ENCODE measurements around the gene VDR. TPM values are rescaled to one million over a fixed set of nuclear protein-coding genes. Genes with fewer than 3 reads are reported as not detected.

Gene VDR
- total and polyA plus RNA-seq, 2 experiments from 2014 or later = 23.9 to 30.5 TPM

DNA sequence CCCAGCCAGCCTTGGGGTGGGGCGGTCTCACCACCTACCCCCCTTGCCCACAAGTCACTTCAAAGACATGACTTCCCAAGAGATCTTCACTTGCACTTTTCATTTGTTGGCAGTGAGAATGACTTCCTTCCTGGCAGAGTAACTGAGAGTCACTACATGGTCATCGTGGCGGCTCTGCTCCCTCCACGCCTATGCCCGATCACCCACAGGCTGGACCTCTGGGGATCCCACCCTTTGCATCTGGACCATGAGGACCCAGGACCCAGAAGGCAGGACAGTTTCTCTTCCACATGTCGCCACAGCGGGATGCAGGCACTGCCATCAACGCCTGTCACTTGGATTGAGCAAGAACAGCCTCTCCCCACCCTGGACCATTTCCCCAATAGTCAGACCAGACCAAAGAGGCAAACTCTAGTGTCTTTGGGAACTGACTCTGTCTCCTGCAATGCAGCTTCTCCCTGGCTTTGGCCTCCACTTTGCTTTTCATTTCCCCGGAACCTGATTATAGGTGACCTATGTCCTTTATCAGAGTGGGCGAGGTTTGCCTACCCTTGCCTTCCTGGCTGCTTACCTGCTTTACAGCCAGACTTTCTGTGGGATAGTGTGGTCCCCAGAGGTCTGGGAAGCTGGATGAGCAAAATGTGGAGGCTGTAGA lies 3.6 kb downstream of the VDR start:
- Histone ChIP-seq H3K79me2 (ENCODE audit: insufficient read depth) (peaks cover 67% of the 10 kb centered on the region), H2AFZ (no peak overlapping the region), H3K36me3 (ENCODE audit: low read depth) (peaks cover 4% of the 10 kb centered on the region; the same call in 1 of the 2 replicates), H3K4me2 (ENCODE audit: unreplicated experiment) (peak overlapping the region; percentile 97), H3K9me2 (ENCODE audit: insufficient read depth) (no peaks in the 10 kb centered on the region), H3F3A (ENCODE audit: insufficient read depth) (peaks cover 34% of the 10 kb centered on the region), H3K9ac (no peak overlapping the region), H3K27me3 (replicated peaks; ENCODE audit: insufficient read depth) (no peaks in the 10 kb centered on the region), H3K4me3 (no peak overlapping the region), H4K20me1 (ENCODE audit: insufficient read depth) (peaks cover 3% of the 10 kb centered on the region; the same call in 1 of the 2 replicates), H3K27ac (no peak overlapping the region), H3K4me1 (ENCODE audit: insufficient read depth) (peaks cover 33% of the 10 kb centered on the region), H3K9me3 (ENCODE audit: low read depth) (no peaks in the 10 kb centered on the region)
- DNase-seq = peak; percentile 60
- no peak for TF ChIP-seq EZH2 (IDR thresholded peaks at IDR 0.05; ENCODE audit: insufficient read depth, poor library complexity, severe bottlenecking)
- in situ Hi-C loops (cut with MboI) = no loop called here
- WGBS, 2 experiments (ENCODE audit: low coverage in 1 of 2, low lambda C conversion rate in 2 of 2, missing lambda C conversion rate in 2 of 2) = 34 to 38% methylated on average over 10 of the region's 10 CpGs

GRCh38 chr12:47900131-47901062 lies 4.4 kb downstream of the VDR start:
- Histone ChIP-seq H3K9me2 (ENCODE audit: insufficient read depth) (no peaks in the 10 kb centered on the region), H3K27ac (no peak overlapping the region), H3K79me2 (ENCODE audit: insufficient read depth) (peaks cover 74% of the 10 kb centered on the region), H3K27me3 (replicated peaks; ENCODE audit: insufficient read depth) (no peaks in the 10 kb centered on the region), H4K20me1 (ENCODE audit: insufficient read depth) (peaks cover 9% of the 10 kb centered on the region; the same call in 1 of the 2 replicates), H3K4me1 (ENCODE audit: insufficient read depth) (peaks cover 30% of the 10 kb centered on the region), H3K4me3 (no peak overlapping the region), H3K9ac (no peak overlapping the region), H3K4me2 (ENCODE audit: unreplicated experiment) (peak overlapping the region; percentile 97), H3F3A (ENCODE audit: insufficient read depth) (peaks cover 34% of the 10 kb centered on the region), H3K36me3 (ENCODE audit: low read depth) (peaks cover 4% of the 10 kb centered on the region; the same call in 1 of the 2 replicates), H2AFZ (no peak overlapping the region), H3K9me3 (ENCODE audit: low read depth) (no peaks in the 10 kb centered on the region)
- WGBS, 2 experiments (ENCODE audit: low coverage in 1 of 2, low lambda C conversion rate in 2 of 2, missing lambda C conversion rate in 2 of 2) = 39 to 52% methylated on average over 8 of the region's 8 CpGs
- in situ Hi-C loops (cut with MboI) = no loop called here
- peak; percentile 34 for DNase-seq
- TF ChIP-seq EZH2 (IDR thresholded peaks at IDR 0.05; ENCODE audit: insufficient read depth, poor library complexity, severe bottlenecking) (no peak), EZH2phosphoT487 (IDR thresholded peaks at IDR 0.05; ENCODE audit: insufficient read depth, low read depth) (no peak)

DNA sequence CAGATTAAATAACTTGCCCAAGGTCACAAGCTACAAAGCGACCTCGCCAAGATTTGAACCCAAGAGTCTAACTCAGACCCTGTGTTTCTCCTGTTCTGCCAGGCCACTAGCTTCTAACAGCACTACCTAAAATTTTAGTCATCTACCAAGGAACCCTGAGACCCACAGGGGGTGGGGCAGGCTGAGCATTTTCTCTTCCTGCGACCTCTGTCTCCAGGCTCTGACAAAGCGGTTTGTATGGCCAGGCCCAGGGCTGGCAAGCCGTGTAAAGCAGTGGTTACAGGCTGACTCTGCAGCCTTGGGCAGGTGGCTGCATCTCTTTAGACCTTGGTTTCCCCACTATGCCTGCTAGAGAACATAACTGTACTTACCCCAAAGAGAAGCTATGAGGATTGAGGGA lies 5.3 kb downstream of the VDR start:
- Histone ChIP-seq H3K79me2 (ENCODE audit: insufficient read depth) (peaks cover 84% of the 10 kb centered on the region), H3K4me2 (ENCODE audit: unreplicated experiment) (no peak overlapping the region), H3K36me3 (ENCODE audit: low read depth) (peaks cover 4% of the 10 kb centered on the region; the same call in 1 of the 2 replicates), H3K9ac (no peak overlapping the region), H3F3A (ENCODE audit: insufficient read depth) (peaks cover 34% of the 10 kb centered on the region), H3K4me3 (no peak overlapping the region), H3K4me1 (ENCODE audit: insufficient read depth) (peaks cover 28% of the 10 kb centered on the region), H3K9me2 (ENCODE audit: insufficient read depth) (no peaks in the 10 kb centered on the region), H4K20me1 (ENCODE audit: insufficient read depth) (peaks cover 9% of the 10 kb centered on the region; the same call in 1 of the 2 replicates), H2AFZ (no peak overlapping the region), H3K27me3 (replicated peaks; ENCODE audit: insufficient read depth) (no peaks in the 10 kb centered on the region), H3K27ac (no peak overlapping the region), H3K9me3 (ENCODE audit: low read depth) (no peaks in the 10 kb centered on the region)
- DNase-seq = no peak
- 84 to 94% methylated on average over 5 of the region's 5 CpGs for WGBS, 2 experiments (ENCODE audit: low coverage in 1 of 2, low lambda C conversion rate in 2 of 2, missing lambda C conversion rate in 2 of 2)
- in situ Hi-C loops (cut with MboI) = no loop called here
- TF ChIP-seq EZH2phosphoT487 (IDR thresholded peaks at IDR 0.05; ENCODE audit: insufficient read depth, low read depth) = no peak
- no peak for TF ChIP-seq EZH2 (IDR thresholded peaks at IDR 0.05; ENCODE audit: insufficient read depth, poor library complexity, severe bottlenecking)

DNA sequence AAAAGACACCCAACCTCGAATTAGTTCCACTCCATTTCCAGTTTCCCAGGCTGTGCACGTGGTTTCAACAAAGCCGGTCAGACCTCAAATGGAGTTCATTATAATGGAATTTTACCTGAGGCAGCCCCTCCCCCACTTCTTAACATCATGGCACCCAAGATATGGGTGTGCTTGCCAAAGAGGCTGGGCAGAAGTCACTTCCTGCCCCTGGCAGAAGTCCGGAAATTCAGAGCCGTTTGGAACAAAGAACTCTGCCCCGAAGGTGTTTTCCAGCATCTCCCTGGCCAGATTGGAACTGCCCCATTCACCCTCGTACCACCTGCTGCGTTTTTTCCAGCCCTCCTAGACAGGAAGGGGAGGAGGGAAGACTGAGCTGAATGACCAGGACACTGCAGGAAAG lies 8.2 kb downstream of the VDR start:
- peaks cover 92% of the 10 kb centered on the region for H3K79me2 ChIP-seq (ENCODE audit: insufficient read depth)
- in situ Hi-C loops (cut with MboI) = no loop called here
- H3K27me3 ChIP-seq (replicated peaks; ENCODE audit: insufficient read depth) = no peaks in the 10 kb centered on the region
- no peak overlapping the region for H3K27ac ChIP-seq
- H3K4me3 ChIP-seq = no peak overlapping the region
- H3K4me2 ChIP-seq (ENCODE audit: unreplicated experiment) = no peak overlapping the region
- no peak overlapping the region for H3K9ac ChIP-seq
- peaks cover 9% of the 10 kb centered on the region; the same call in 1 of the 2 replicates for H4K20me1 ChIP-seq (ENCODE audit: insufficient read depth)
- peaks cover 4% of the 10 kb centered on the region; the same call in 1 of the 2 replicates for H3K36me3 ChIP-seq (ENCODE audit: low read depth)
- DNase-seq = no peak
- H3K9me3 ChIP-seq (ENCODE audit: low read depth) = no peaks in the 10 kb centered on the region
- H3K9me2 ChIP-seq (ENCODE audit: insufficient read depth) = no peaks in the 10 kb centered on the region
- TF ChIP-seq EZH2phosphoT487 (IDR thresholded peaks at IDR 0.05; ENCODE audit: insufficient read depth, low read depth) (no peak), EZH2 (IDR thresholded peaks at IDR 0.05; ENCODE audit: insufficient read depth, poor library complexity, severe bottlenecking) (no peak)
- no peak overlapping the region for H2AFZ ChIP-seq
- peaks cover 14% of the 10 kb centered on the region; the same call in 1 of the 2 replicates for H3F3A ChIP-seq (ENCODE audit: insufficient read depth)
- WGBS, 2 experiments (ENCODE audit: low coverage in 1 of 2, low lambda C conversion rate in 2 of 2, missing lambda C conversion rate in 2 of 2) = 52 to 53% methylated on average over 8 of the region's 8 CpGs
- H3K4me1 ChIP-seq (ENCODE audit: insufficient read depth) = peaks cover 20% of the 10 kb centered on the region

Measured in GM23248 (cell line).